ENCODE results near the gene TBC1D9. TPM values are rescaled to one million over a fixed set of nuclear protein-coding genes. Genes with fewer than 3 reads are reported as not detected.

TBC1D9 gene
- total RNA-seq, 1 experiment from 2014 or later: 17.0 TPM

GRCh38 chr4:140575489-140575888, 180.7 kb downstream of the TBC1D9 start:
- H3K36me3 ChIP-seq (ENCODE audit: low read depth): no peaks in the 10 kb centered on the region
- BruUV-seq (replicated peaks): no TSS peak
- no peaks in the 10 kb centered on the region for H3K4me1 ChIP-seq (replicated peaks; ENCODE audit: insufficient read depth)
- H2AFZ ChIP-seq: no peak overlapping the region; the same call in 1 of the 2 replicates
- no peaks in the 10 kb centered on the region for H4K20me1 ChIP-seq (ENCODE audit: insufficient read depth)
- H3K4me2 ChIP-seq: no peak overlapping the region
- H3K9me2 ChIP-seq (ENCODE audit: insufficient read depth): no peaks in the 10 kb centered on the region
- H3K79me2 ChIP-seq (ENCODE audit: low read depth): no peaks in the 10 kb centered on the region
- H3K27me3 ChIP-seq (ENCODE audit: insufficient read depth, low read depth): no peaks in the 10 kb centered on the region
- ChIA-PET CTCF (no interaction called here), POLR2A (ENCODE audit: unreplicated experiment) (no interaction called here)
- TF ChIP-seq, protein P1, sequence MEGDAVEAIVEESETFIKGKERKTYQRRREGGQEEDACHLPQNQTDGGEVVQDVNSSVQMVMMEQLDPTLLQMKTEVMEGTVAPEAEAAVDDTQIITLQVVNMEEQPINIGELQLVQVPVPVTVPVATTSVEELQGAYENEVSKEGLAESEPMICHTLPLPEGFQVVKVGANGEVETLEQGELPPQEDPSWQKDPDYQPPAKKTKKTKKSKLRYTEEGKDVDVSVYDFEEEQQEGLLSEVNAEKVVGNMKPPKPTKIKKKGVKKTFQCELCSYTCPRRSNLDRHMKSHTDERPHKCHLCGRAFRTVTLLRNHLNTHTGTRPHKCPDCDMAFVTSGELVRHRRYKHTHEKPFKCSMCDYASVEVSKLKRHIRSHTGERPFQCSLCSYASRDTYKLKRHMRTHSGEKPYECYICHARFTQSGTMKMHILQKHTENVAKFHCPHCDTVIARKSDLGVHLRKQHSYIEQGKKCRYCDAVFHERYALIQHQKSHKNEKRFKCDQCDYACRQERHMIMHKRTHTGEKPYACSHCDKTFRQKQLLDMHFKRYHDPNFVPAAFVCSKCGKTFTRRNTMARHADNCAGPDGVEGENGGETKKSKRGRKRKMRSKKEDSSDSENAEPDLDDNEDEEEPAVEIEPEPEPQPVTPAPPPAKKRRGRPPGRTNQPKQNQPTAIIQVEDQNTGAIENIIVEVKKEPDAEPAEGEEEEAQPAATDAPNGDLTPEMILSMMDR (conservative IDR thresholded peaks at IDR 0.05): no peak
- no peak for TF ChIP-seq EZH2 (IDR thresholded peaks at IDR 0.05; ENCODE audit: low read depth)
- H3K4me3 ChIP-seq: no peak overlapping the region
- no peak for DNase-seq
- H3K9me3 ChIP-seq (ENCODE audit: insufficient read depth, low read depth): no peaks in the 10 kb centered on the region
- intact Hi-C loops (cut with micrococcal nuclease; ENCODE audit: unreplicated experiment): no loop called here
- H3K27ac ChIP-seq: no peak overlapping the region
- no peaks in the 10 kb centered on the region for H3F3A ChIP-seq (ENCODE audit: insufficient read depth, low read depth)

DNA sequence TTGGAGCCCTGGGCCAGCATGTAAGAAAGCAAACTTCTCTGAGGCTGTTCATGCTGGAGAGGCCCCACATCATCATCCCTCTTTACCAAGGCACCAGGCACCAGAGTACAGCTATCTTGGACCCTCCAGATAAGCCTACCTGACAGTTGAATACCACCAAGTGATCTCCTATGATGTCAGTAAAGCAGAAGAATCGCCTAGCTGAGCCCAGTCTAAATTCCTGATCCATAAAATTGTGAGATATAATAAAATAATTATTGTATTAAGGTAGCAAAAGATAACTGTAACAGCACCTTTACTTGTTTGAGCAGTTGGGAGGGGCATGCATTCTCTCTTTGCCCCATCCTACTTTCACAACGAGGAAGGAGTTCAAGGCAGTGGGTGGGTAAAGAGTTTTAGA, 184.6 kb downstream of the TBC1D9 start:
- H2AFZ ChIP-seq: no peak overlapping the region
- no peak for DNase-seq
- no peaks in the 10 kb centered on the region for H3F3A ChIP-seq (ENCODE audit: insufficient read depth, low read depth)
- H3K79me2 ChIP-seq (ENCODE audit: low read depth): no peaks in the 10 kb centered on the region
- H3K4me2 ChIP-seq: no peak overlapping the region
- H3K36me3 ChIP-seq (ENCODE audit: low read depth): no peaks in the 10 kb centered on the region
- intact Hi-C loops (cut with micrococcal nuclease; ENCODE audit: unreplicated experiment): no loop called here
- no peaks in the 10 kb centered on the region for H3K4me1 ChIP-seq (replicated peaks; ENCODE audit: insufficient read depth)
- CTCF ChIA-PET: no interaction called here
- no peak overlapping the region for H3K27ac ChIP-seq
- H4K20me1 ChIP-seq (ENCODE audit: insufficient read depth): no peaks in the 10 kb centered on the region
- H3K9me2 ChIP-seq (ENCODE audit: insufficient read depth): no peaks in the 10 kb centered on the region
- no peaks in the 10 kb centered on the region for H3K9me3 ChIP-seq (ENCODE audit: insufficient read depth, low read depth)
- no TSS peak for BruUV-seq (replicated peaks)
- POLR2A ChIA-PET (ENCODE audit: unreplicated experiment): no interaction called here
- no peak for TF ChIP-seq EZH2 (IDR thresholded peaks at IDR 0.05; ENCODE audit: low read depth)
- TF ChIP-seq, protein P1 (conservative IDR thresholded peaks at IDR 0.05): no peak
- H3K4me3 ChIP-seq: no peak overlapping the region
- H3K27me3 ChIP-seq (ENCODE audit: insufficient read depth, low read depth): peaks cover 4% of the 10 kb centered on the region; the same call in 1 of the 2 replicates

Other genes with a start within 250 kb of the TBC1D9 start
- 24.7 and 29.9 TPM in 2 replicates for gene ELMOD2, start 232.2 kb downstream of the TBC1D9 start, total RNA-seq (2021)
- gene UCP1, start 187.4 kb downstream of the TBC1D9 start, total RNA-seq (2021): not detected in 2 replicates

Data from PC-9 (cell line).